ENCODE data around the gene HCN3.

HCN3 gene

DNA sequence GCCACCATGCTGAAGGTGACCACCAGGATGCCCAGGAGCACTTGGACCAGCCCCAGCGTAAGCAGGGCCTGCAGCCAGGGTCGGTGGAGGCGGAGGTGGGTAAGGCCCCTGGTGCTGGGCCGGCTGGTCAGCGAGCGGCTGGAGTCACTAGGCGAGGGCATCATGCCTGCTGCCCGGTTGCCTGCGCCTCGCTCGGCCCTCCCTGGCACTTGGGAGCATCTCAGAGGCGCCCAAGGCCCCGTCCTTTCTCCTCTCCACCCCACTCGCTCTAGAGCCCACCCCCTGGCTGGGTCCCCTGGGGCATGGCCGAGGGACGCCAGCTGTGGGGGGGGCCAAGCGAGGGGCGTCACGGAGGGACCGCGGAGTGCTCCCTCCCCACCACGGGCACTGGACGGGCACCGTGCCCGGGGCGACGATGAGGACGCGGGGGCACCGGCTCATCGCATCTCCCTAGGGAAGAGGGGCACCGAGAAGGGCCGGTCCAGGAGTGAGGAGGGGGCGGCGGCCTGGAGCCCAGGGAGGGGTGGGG lies 22.5 kb upstream of the HCN3 start:
- peaks cover 18% of the 10 kb centered on the region for H3K36me3 ChIP-seq (ENCODE audit: control insufficient read depth, insufficient read depth, low read length)
- H3K9ac ChIP-seq (ENCODE audit: low read depth, low read length): no peak overlapping the region
- no peaks in the 10 kb centered on the region for H3K9me3 ChIP-seq (ENCODE audit: control insufficient read depth, insufficient read depth, low read length)
- H3K27me3 ChIP-seq (ENCODE audit: control insufficient read depth, insufficient read depth, low read length): no peaks in the 10 kb centered on the region
- peaks cover 13% of the 10 kb centered on the region; the same call in 1 of the 2 replicates for H3K4me1 ChIP-seq (ENCODE audit: control insufficient read depth, insufficient read depth, low read length)
- H3K27ac ChIP-seq (ENCODE audit: low read depth, low read length): no peak overlapping the region
- H3K4me3 ChIP-seq (ENCODE audit: low read depth, low read length): peak overlapping the region; percentile 79

DNA sequence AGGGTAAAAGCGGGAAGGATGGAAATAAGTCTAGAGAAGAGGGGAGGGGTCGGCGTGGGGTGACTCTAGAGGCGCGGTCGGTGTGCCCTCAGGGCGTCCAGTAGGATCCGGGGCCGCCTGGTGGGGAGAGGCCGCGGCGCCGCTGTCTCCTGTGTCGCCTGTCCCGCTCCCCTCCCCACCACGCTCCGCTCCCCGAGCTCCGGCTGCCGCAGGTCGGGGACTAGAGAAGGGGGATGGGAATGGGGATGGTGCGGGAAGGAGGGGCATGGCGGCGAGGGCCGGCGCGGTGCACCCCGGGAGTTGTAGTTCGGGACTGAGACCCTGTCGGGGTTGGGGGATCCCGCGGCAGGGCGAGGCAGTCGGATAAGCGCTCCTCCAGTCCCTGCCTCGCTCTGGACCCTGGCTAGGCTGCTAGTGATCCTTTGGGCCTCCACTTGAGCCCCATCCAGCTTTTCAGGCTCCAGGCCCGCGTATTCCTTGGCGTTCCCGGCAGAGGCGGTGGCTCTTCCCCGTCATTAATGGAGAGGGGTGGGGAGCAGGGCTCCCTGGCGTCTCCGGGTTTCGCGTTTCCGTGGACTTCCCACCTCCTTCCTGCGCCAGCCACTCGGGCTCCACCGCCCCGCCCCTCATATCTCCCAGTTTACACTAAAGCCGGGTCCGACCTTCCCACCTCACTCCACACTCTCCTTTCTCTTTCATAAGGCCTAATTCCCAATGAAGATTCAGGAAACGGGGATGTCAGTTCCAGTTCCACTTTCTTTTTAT lies 21.8 kb upstream of the HCN3 start, which contains the start of gene ENTREP3:
Gene ENTREP3, minus strand, starts transcription at position 241 of the 765 bp plus-strand sequence. CDS start 606 bp downstream, outside the sequence.
- no peaks in the 10 kb centered on the region for H3K27me3 ChIP-seq (ENCODE audit: control insufficient read depth, insufficient read depth, low read length)
- H3K36me3 ChIP-seq (ENCODE audit: control insufficient read depth, insufficient read depth, low read length): peaks cover 18% of the 10 kb centered on the region
- peak within 1 kb of the TSS; percentile 79 for H3K4me3 ChIP-seq (ENCODE audit: low read depth, low read length)
- 0 out of 2 replicates have a peak within 1 kb of the TSS, but pooled peaks have one; percentile 23 for H3K9ac ChIP-seq (ENCODE audit: low read depth, low read length)
- H3K27ac ChIP-seq (ENCODE audit: low read depth, low read length): peak within 1 kb of the TSS; percentile 68
- H3K4me1 ChIP-seq (ENCODE audit: control insufficient read depth, insufficient read depth, low read length): peaks cover 13% of the 10 kb centered on the region; the same call in 1 of the 2 replicates
- no peaks in the 10 kb centered on the region for H3K9me3 ChIP-seq (ENCODE audit: control insufficient read depth, insufficient read depth, low read length)

- H3K36me3 ChIP-seq (ENCODE audit: control insufficient read depth, insufficient read depth, low read length): peaks cover 18% of the 10 kb centered on the region
- H3K9ac ChIP-seq (ENCODE audit: low read depth, low read length): no peak overlapping the region
- no peaks in the 10 kb centered on the region for H3K27me3 ChIP-seq (ENCODE audit: control insufficient read depth, insufficient read depth, low read length)
- peaks cover 17% of the 10 kb centered on the region for H3K4me1 ChIP-seq (ENCODE audit: control insufficient read depth, insufficient read depth, low read length)
- no peaks in the 10 kb centered on the region for H3K9me3 ChIP-seq (ENCODE audit: control insufficient read depth, insufficient read depth, low read length)
- no peak overlapping the region for H3K27ac ChIP-seq (ENCODE audit: low read depth, low read length)
- peak overlapping the region; percentile 79 for H3K4me3 ChIP-seq (ENCODE audit: low read depth, low read length)
Measured at GRCh38 chr1:155256058-155256852, 21.0 kb upstream of the HCN3 start.

DNA sequence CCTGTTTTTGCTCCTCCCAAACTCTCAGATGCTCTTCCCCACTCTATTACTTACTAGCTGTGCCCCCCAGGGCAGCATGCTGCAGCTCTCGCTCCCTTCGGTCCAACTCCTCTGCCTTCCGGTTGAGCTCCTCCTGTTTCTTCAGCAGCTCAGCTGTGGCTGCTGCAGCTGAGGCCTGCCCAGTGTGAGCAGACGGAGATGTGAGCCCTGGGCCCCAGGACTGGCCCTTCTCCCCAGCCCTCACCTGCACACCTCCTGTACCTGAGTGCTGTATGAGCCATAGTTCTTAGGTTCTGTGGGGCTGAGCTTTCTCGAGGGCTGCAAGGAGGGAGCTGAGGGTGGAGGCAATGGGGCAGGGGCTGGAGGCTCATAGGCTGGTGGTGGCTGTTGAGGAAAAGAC lies 17.0 kb upstream of the HCN3 start:
- Histone ChIP-seq H3K9ac (ENCODE audit: low read depth, low read length) (no peak overlapping the region), H3K4me1 (ENCODE audit: control insufficient read depth, insufficient read depth, low read length) (peaks cover 8% of the 10 kb centered on the region), H3K27ac (ENCODE audit: low read depth, low read length) (no peak overlapping the region), H3K4me3 (ENCODE audit: low read depth, low read length) (no peak overlapping the region), H3K36me3 (ENCODE audit: control insufficient read depth, insufficient read depth, low read length) (peaks cover 44% of the 10 kb centered on the region), H3K9me3 (ENCODE audit: control insufficient read depth, insufficient read depth, low read length) (no peaks in the 10 kb centered on the region), H3K27me3 (ENCODE audit: control insufficient read depth, insufficient read depth, low read length) (no peaks in the 10 kb centered on the region)

GRCh38 chr1:155261493-155261851 lies 15.8 kb upstream of the HCN3 start:
- Histone ChIP-seq H3K9ac (ENCODE audit: low read depth, low read length) (peak overlapping the region; percentile 75), H3K27ac (ENCODE audit: low read depth, low read length) (peak overlapping the region; percentile 92), H3K9me3 (ENCODE audit: control insufficient read depth, insufficient read depth, low read length) (no peaks in the 10 kb centered on the region), H3K4me3 (ENCODE audit: low read depth, low read length) (peak overlapping the region; percentile 77), H3K36me3 (ENCODE audit: control insufficient read depth, insufficient read depth, low read length) (peaks cover 55% of the 10 kb centered on the region), H3K27me3 (ENCODE audit: control insufficient read depth, insufficient read depth, low read length) (no peaks in the 10 kb centered on the region), H3K4me1 (ENCODE audit: control insufficient read depth, insufficient read depth, low read length) (peaks cover 8% of the 10 kb centered on the region)

- Histone ChIP-seq H3K9ac (ENCODE audit: low read depth, low read length) (peak within 1 kb of the TSS; percentile 75), H3K36me3 (ENCODE audit: control insufficient read depth, insufficient read depth, low read length) (peaks cover 59% of the 10 kb centered on the region), H3K27me3 (ENCODE audit: control insufficient read depth, insufficient read depth, low read length) (no peaks in the 10 kb centered on the region), H3K4me3 (ENCODE audit: low read depth, low read length) (peak within 1 kb of the TSS; percentile 77), H3K27ac (ENCODE audit: low read depth, low read length) (peak within 1 kb of the TSS; percentile 92), H3K9me3 (ENCODE audit: control insufficient read depth, insufficient read depth, low read length) (no peaks in the 10 kb centered on the region), H3K4me1 (ENCODE audit: control insufficient read depth, insufficient read depth, low read length) (peaks cover 8% of the 10 kb centered on the region)
Measured at GRCh38 chr1:155261852-155262673, 15.2 kb upstream of the HCN3 start, which contains the start of gene SCAMP3. SCAMP3 (minus strand) TSS chr1:155262360; CDS start chr1:155262151, 209 bp downstream.

- Histone ChIP-seq H3K4me1 (ENCODE audit: control insufficient read depth, insufficient read depth, low read length) (peaks cover 8% of the 10 kb centered on the region), H3K9me3 (ENCODE audit: control insufficient read depth, insufficient read depth, low read length) (no peaks in the 10 kb centered on the region), H3K27me3 (ENCODE audit: control insufficient read depth, insufficient read depth, low read length) (no peaks in the 10 kb centered on the region), H3K4me3 (ENCODE audit: low read depth, low read length) (no peak overlapping the region), H3K36me3 (ENCODE audit: control insufficient read depth, insufficient read depth, low read length) (peaks cover 63% of the 10 kb centered on the region), H3K9ac (ENCODE audit: low read depth, low read length) (no peak overlapping the region), H3K27ac (ENCODE audit: low read depth, low read length) (peak overlapping the region; percentile 92)
Measured at GRCh38 chr1:155263067-155263466, 14.2 kb upstream of the HCN3 start.

GRCh38 chr1:155266553-155266952 lies 10.7 kb upstream of the HCN3 start:
- no peak overlapping the region for H3K27ac ChIP-seq (ENCODE audit: low read depth, low read length)

DNA sequence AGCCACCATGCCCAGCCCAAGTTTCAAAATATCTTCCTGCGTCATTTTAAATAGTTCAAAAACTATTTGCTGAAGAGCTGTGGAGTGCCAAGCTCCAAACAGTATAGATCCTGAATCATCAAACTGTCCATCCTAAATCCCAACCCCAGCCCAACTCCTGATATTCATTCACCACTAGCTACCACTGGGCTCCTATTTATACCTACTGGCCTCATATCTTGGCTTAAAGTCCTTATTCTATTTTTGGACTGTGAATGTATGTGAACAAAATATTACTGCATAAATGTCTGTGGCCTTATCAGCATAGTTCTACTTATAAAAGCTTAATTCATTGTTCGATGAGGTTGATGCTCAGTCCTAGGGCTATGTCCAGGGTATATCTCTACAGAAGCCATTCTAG lies 9.9 kb upstream of the HCN3 start:
- no peaks in the 10 kb centered on the region for H3K9me3 ChIP-seq (ENCODE audit: control insufficient read depth, insufficient read depth, low read length)

More at GRCh38 chr1:155266553-155266952, 10.7 kb upstream of the HCN3 start:
- H3K9ac ChIP-seq (ENCODE audit: low read depth, low read length): no peak overlapping the region
- H3K27me3 ChIP-seq (ENCODE audit: control insufficient read depth, insufficient read depth, low read length): no peaks in the 10 kb centered on the region
- no peaks in the 10 kb centered on the region for H3K9me3 ChIP-seq (ENCODE audit: control insufficient read depth, insufficient read depth, low read length)
- H3K36me3 ChIP-seq (ENCODE audit: control insufficient read depth, insufficient read depth, low read length): peaks cover 86% of the 10 kb centered on the region
- no peak overlapping the region for H3K4me3 ChIP-seq (ENCODE audit: low read depth, low read length)
- H3K4me1 ChIP-seq (ENCODE audit: control insufficient read depth, insufficient read depth, low read length): no peaks in the 10 kb centered on the region

DNA sequence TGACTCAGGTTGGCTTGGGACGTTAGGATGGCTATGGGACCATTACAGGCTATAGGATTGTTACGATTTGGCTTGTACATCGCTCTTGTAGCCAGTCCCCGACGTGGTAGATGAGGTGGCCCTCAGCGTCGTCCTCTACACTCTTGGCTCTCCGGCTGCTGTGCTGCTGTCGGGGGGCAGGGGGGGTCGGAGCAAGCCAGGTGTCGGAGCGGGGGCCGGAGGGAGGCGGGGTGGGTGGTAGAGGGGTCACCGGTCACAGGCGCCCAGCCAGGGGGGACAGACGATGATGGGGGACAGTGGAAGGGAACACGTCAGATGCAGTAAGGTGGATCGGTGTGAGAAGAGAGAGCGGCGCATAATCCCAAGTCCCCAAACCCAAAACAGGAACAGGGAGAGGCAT lies 8.6 kb upstream of the HCN3 start:
- Histone ChIP-seq H3K36me3 (ENCODE audit: control insufficient read depth, insufficient read depth, low read length) (peaks cover 79% of the 10 kb centered on the region), H3K9ac (ENCODE audit: low read depth, low read length) (no peak overlapping the region), H3K27ac (ENCODE audit: low read depth, low read length) (no peak overlapping the region), H3K27me3 (ENCODE audit: control insufficient read depth, insufficient read depth, low read length) (no peaks in the 10 kb centered on the region), H3K4me3 (ENCODE audit: low read depth, low read length) (no peak overlapping the region), H3K9me3 (ENCODE audit: control insufficient read depth, insufficient read depth, low read length) (no peaks in the 10 kb centered on the region), H3K4me1 (ENCODE audit: control insufficient read depth, insufficient read depth, low read length) (peaks cover 1% of the 10 kb centered on the region; the same call in 1 of the 2 replicates)

More for the DNA sequence above, 9.9 kb upstream of the HCN3 start:
- Histone ChIP-seq H3K36me3 (ENCODE audit: control insufficient read depth, insufficient read depth, low read length) (peaks cover 90% of the 10 kb centered on the region), H3K9ac (ENCODE audit: low read depth, low read length) (no peak overlapping the region), H3K4me1 (ENCODE audit: control insufficient read depth, insufficient read depth, low read length) (no peaks in the 10 kb centered on the region), H3K27me3 (ENCODE audit: control insufficient read depth, insufficient read depth, low read length) (no peaks in the 10 kb centered on the region), H3K27ac (ENCODE audit: low read depth, low read length) (no peak overlapping the region), H3K4me3 (ENCODE audit: low read depth, low read length) (no peak overlapping the region)

All from HUES48 (cell line).